IPS DF 4.7 (cell line): ENCODE measurements around the gene ZNF609.
"Not testable (repeated sequence)": the region's sequence is repeated elsewhere in the genome, so short reads cannot be mapped to it uniquely, and the experiment has no call there.

ENCODE experiments used
- DNase-seq: peaks from one replicate; pipeline ENCODE4 v3.0.0-alpha.2; 2013; ENCODE audit warnings: low spot score; ENCODE audit errors: extremely low read depth

ZNF609 gene

DNA sequence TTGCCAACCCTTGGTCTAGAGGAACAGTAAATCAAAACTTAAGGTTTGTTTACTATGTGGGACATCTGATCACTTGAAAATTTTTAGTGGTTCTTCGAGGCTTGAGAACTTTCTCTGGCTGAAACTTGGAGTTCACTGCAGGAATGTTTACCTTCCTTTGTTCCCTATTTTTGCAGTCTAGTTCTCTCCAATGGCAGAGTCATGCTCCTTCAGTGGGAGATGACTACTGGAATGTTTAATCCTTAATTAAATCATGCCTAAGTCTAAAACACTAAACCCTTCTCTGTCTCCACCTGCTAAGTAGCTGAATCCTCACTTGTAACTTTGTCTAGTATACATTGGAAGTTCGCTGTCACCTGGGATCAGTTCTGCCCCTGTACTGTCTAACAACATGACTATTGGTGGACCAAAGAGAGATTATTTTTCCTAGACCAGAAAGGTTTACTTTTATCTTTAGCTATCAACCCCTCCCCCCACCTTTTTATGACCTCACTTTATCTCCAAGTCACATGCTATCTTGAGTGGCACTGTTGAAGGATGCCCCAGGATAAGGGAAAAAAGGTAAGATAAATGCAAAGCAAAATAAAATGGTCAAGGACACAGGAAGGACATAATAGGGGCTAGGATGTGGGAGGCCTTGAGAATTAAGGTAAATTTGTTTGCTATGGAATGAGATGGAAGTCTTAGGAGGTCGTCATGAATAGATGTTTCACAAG, 1.2 kb upstream of the ZNF609 start:
- no peak for DNase-seq

DNA sequence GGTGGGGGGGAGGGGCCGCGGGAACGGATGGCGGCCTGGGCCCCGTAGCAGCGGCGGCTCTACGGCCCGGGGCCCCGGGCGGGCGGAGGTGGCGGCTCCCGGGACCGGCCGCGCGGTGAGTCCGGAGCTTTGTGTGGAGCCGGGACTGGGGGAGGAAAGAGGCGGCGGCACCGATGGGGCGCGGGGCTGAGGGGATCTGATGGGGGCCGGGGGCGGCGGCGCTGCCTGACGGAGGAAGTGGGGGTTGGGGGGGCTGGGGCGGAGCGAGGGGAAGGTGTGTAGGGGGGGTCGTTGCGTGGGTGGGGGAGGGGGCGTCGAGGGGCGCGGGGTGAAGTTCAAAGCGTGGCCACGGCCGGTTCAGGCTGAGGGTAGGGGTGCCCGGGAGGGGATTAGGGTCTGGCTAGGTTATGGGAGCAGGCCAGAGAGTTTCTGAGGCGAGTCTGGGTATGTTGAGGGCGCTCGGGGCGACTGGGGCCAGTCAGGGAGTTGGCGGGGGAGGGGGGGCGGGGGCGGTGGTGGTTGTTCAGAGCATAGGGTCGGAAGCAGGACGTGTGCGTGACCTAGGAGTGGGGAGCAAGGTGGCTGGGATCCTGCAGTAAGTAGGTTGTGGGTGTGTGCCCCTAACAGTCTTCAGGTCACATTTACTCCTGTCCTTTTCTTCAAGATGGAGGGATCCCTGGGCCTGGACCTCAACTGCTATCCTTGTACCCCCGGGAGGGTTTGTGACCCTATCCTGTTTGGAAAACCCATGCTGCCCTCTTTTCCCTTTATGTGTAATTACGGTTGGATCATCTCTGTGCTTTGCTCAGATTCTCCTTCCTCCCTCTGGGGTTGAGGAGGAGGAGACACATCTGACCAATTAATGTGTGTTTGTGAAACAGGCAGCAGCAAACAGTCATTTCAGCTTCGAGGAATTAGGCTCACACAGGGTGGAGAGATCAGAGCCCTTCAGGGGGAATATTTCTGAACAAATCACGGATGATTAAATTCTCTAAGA, 644 bp downstream of the ZNF609 start:
- DNase-seq = no peak

DNA sequence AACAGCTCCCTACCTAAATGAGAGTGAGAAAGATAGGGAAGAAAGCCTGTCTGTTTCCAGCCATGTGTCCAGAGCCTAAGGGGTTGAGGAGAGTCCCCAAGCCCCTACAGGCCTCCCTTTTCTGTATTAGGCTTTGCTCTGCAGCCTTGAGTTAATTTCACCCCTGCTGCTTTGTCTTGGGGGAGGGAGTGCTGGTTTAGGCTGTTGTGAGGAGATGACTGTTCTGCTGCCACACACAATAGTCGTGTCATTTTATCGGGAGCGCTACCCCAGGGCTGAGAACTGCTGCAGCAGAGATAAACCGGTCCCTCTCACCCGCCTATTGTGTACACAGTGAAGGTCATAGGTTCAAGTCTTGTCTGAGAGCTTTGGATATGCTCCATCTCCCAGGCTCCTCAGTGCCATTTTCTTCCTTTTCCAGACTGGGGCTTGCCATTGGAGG, 1.4 kb downstream of the ZNF609 start:
- DNase-seq = no peak

DNA sequence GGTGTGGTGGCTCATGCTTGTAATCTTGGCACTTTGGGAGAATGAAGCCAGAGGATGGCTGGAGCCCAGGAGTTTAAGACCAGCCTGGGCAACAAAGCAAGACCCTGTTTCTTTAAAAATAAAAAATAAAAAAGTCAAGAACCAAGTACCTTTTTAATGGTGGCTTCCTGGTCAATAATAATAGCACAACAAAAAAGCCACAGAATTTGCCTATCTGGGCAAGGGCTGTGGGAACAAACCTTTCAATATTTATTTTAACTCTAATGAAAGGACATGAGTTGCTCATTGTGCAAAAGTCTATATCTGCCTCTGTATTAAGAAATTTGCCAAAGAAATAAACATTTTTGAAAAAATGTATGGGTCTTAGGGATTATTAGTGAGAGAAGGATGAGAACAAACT, 2.1 kb downstream of the ZNF609 start:
- no peak for DNase-seq

- no peak for DNase-seq
These were observed 4.1 kb downstream of the ZNF609 start for GRCh38 chr15:64464276-64465005.

DNA sequence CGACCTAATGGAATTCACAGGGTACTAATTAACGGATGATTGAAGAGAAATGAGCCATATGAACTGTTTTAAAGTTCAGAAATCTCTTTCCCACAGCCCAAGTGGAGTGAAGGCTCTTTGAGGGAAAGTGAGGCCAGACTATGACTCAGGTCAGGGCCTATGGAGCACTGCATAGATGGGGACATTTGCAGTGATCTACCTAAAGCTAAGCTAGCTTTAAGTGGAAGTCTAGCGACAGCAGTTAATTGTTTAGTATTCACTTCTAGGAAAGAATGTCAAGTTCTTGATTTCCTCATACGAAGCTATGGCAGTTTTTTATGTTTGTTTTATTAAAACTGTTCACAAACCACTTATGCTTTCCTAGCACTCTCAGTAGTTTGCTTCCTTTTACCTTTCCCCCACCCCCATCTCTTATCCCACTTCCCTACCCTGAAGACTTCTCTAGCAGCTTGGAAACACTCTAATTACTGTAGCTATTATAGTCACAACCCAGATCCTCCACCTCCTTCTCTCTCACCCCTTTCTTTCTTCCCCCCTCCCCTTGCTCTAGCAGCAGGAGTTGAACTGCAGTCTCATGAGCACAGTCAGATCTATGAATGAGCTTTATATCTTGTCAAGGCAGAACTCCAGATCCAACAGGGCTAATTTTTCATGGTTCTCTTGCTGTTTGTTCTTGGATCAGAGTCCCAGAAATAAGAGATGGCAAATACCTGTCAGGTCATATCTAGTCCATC, 6.2 kb downstream of the ZNF609 start:
- DNase-seq = no peak

GRCh38 chr15:64472161-64472560, 11.8 kb downstream of the ZNF609 start:
- DNase-seq = no peak

- no peak for DNase-seq
These were observed 14.5 kb downstream of the ZNF609 start for GRCh38 chr15:64474846-64475245.

- DNase-seq = no peak
These were observed 16.2 kb downstream of the ZNF609 start for GRCh38 chr15:64476550-64476949.

DNA sequence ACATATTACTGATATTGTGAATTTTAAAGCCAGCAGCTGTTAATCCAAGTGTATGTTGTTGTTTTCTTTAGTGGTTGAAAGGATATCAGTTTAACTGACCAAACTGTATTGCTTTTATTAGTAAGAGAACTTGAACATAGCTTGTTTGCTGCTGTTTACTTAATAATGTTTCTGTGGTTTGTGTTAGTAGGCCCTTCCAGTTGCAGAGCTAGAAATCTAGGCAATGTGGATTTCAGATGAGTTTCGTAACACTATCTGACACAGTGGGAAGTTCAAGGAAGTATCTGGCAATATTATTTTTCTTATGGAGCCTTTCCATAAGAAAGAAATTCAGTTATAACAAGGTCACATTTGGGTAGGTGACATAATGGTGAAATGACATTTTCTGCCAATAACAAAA, 18.5 kb downstream of the ZNF609 start:
- DNase-seq = no peak

GRCh38 chr15:64480891-64481290, 20.5 kb downstream of the ZNF609 start:
- DNase-seq = no peak

- DNase-seq = no peak
These were observed 23.4 kb downstream of the ZNF609 start for GRCh38 chr15:64483749-64484148.

GRCh38 chr15:64485796-64486195, 25.4 kb downstream of the ZNF609 start:
- no peak for DNase-seq

DNA sequence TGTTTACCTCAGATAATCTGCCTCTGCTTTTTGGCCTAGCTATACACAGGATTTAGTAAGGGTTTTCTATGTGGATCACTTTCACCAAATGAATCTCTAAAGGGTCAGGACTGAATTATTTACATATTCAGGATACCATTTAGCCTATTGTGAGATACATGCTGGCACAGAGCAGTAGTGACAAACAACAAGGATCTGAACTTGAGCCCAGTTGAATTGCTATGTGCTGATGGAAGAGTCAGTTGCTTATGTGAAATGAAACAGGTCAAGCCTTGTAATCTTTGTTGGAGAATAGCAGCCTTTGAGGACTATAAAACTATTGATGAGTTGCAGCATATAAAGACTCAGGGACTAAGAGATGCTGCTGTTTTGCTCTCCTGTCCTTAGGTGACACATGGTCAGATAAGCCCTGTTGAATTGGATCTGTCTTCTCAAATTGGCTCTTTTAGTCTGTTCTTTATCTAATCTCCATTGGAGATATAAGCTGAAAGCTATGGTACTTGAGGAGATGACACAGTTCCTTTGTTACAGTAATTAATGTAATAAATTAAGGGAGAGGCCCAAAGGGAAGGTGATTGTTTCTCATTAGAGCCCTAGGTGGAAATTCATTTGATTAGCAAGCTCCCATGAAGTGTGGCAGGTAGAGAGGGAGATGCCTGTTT, 30.4 kb downstream of the ZNF609 start:
- DNase-seq = no peak

DNA sequence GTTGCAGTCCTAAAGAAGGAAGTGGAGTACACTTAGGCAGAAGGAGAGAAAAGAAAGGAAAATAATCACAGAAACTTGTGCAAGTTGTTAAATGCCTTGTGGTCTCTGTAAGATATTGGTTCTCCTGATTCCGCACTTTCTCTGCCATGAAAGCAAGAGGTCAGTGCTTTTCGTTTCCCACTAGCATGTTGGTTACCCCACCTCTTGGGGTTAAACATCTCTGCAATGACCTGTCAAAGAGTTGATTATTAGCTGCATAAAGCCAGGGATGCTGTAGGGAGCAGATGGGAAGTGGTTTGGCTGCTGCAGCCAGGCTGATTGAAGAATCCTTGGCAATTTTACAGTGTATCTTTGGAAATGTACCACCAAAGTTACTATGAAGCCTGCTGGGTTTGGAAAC, 33.3 kb downstream of the ZNF609 start:
- no peak for DNase-seq

DNA sequence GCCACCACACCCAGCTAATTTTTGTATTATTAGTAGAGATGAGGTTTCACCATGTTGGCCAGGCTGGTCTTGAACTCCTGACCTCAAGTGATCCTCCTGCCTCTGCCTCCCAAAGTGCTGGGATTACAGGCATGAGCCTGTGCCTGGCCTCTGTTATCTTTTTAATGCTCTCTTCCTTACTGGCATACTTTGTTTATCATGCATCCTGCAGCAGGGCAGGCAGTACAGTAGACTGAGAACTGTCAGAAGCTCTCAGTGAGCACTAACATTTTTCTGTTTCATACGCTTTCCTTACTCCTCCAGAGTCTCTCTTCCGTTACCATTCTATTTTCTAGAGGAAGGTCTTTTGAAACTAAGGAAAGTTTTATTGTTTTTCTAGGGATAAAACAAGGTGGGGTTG, 35.6 kb downstream of the ZNF609 start:
- DNase-seq = not testable (repeated sequence)

- DNase-seq = no peak
These were observed 40.5 kb downstream of the ZNF609 start for GRCh38 chr15:64500695-64501395.

- DNase-seq = no peak
These were observed 41.0 kb downstream of the ZNF609 start for GRCh38 chr15:64501396-64501715.

DNA sequence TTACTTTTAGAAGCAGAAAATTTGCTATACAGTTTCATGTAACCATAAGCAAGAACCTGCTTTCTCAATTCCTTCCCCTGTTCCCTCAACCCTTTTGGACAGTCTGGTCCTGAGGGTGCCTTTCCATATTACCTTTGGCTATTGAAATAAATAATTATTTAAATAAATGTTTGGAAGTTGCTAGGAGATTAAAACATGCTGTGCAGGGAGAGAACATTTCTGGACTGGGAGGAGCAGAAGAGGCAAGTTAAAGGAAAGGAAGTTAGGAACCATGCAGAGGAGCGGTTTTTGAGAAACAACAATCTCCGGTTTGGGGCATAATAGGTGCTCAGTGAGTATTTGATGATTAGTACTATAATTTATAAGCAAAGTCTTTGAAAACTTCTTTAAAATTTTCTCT, 41.8 kb downstream of the ZNF609 start:
- DNase-seq = no peak

- no peak for DNase-seq
These were observed 42.2 kb downstream of the ZNF609 start for GRCh38 chr15:64502551-64502950.
